Caco-2 (cell line): ENCODE results near the gene LHX2. TPM values are rescaled to one million over a fixed set of nuclear protein-coding genes. Genes with fewer than 3 reads are reported as not detected.

Source experiments
- BruUV-seq: library from RNA; stranded (reverse); fragments of 400-500 nt; replicated peaks from 2 replicates; lab custom pipeline; 2021; lab: Mats Ljungman, UMichigan
- CTCF ChIA-PET: fragments of 300-600 bp; sonication (Branson Sonifier 250); formaldehyde crosslinking; loops from one replicate; lab custom pipeline; 2022; ENCODE audit warnings: antibody characterized with exemption; lab: Charles Lee
- POLR2A ChIA-PET: fragments of 300-600 bp; sonication (Branson Sonifier 250); formaldehyde crosslinking; loops from one replicate; lab custom pipeline; 2022; ENCODE audit warnings: antibody characterized with exemption; lab: Charles Lee
- DNase-seq, 2 experiments: peaks; one replicate each; pipeline versions ENCODE4 v3.0.0 to v3.0.0-alpha.2; 2020 to 2022
- H3K27me3 ChIP-seq: replicated peaks from 2 replicates; pipeline ENCODE4 v1.6.0; 2011; ENCODE audit warnings: low read length; ENCODE audit not compliant: control insufficient read depth, insufficient read depth
- H3K36me3 ChIP-seq: 2 replicates; pipeline ENCODE4 v1.5.1; 2011; ENCODE audit warnings: low read length; ENCODE audit not compliant: control insufficient read depth, insufficient read depth
- H3K4me1 ChIP-seq: fragments of 250-450 bp; sonication (Bioruptor Pico); 2 replicates; pipeline ENCODE4 v1.5.1; 2020; ENCODE audit warnings: mild to moderate bottlenecking
- H3K4me3 ChIP-seq: 2 replicates; pipeline ENCODE4 v1.5.1; 2011; ENCODE audit warnings: low read depth, mild to moderate bottlenecking, control low read depth, low read length
- H3K9me3 ChIP-seq: fragments of 250-450 bp; sonication (Bioruptor Pico); 2 replicates; pipeline ENCODE4 v1.5.1; 2020; ENCODE audit warnings: mild to moderate bottlenecking, moderate library complexity
- H3K27ac Mint-ChIP-seq: one replicate; pipeline ENCODE4 v1.8.0; 2022; ENCODE audit warnings: mixed read lengths; ENCODE audit not compliant: unreplicated experiment
- H3K27me3 Mint-ChIP-seq: one replicate; pipeline ENCODE4 v1.8.0; 2022; ENCODE audit warnings: mixed read lengths; ENCODE audit not compliant: insufficient read depth, unreplicated experiment
- H3K36me3 Mint-ChIP-seq: one replicate; pipeline ENCODE4 v1.8.0; 2022; ENCODE audit warnings: mild to moderate bottlenecking, mixed read lengths; ENCODE audit not compliant: insufficient read depth, unreplicated experiment
- H3K4me1 Mint-ChIP-seq: one replicate; pipeline ENCODE4 v1.8.0; 2022; ENCODE audit warnings: low read depth, mixed read lengths; ENCODE audit not compliant: unreplicated experiment
- H3K4me3 Mint-ChIP-seq: one replicate; pipeline ENCODE4 v1.8.0; 2022; ENCODE audit warnings: mild to moderate bottlenecking, moderate library complexity, mixed read lengths; ENCODE audit not compliant: unreplicated experiment
- H3K9me3 Mint-ChIP-seq: one replicate; pipeline ENCODE4 v1.8.0; 2022; ENCODE audit warnings: mixed read lengths; ENCODE audit not compliant: unreplicated experiment
- CTCF ChIP-seq, 2 experiments: fragments of 200-600 bp in 1 of 2; IDR thresholded peaks; 1 replicate in 1 of 2; 2 replicates in 1 of 2; pipeline versions ENCODE4 v1.5.1 to v1.8.0; 2011 to 2022; ENCODE audit warnings: antibody characterized with exemption in 1 of 2, control low read depth in 1 of 2, inconsistent platforms in 1 of 2, low read depth in 1 of 2, low read length in 1 of 2, mild to moderate bottlenecking in 1 of 2, moderate library complexity in 1 of 2; ENCODE audit not compliant: insufficient read depth in 1 of 2, severe bottlenecking in 1 of 2, unreplicated experiment in 1 of 2
- intact Hi-C: fragments of 100-400 bp; cut with micrococcal nuclease; formaldehyde crosslinking; loops from one replicate; pipeline ENCODE4 v1.10.0; 2022; ENCODE audit not compliant: unreplicated experiment
- total RNA-seq: library from RNA; stranded (reverse); gene quantifications from 2 replicates; pipeline ENCODE4 v1.2.3, GENCODE V29; 2022

LHX2 gene
- total RNA-seq, 1 experiment from 2014 or later = 4.0 TPM

DNA sequence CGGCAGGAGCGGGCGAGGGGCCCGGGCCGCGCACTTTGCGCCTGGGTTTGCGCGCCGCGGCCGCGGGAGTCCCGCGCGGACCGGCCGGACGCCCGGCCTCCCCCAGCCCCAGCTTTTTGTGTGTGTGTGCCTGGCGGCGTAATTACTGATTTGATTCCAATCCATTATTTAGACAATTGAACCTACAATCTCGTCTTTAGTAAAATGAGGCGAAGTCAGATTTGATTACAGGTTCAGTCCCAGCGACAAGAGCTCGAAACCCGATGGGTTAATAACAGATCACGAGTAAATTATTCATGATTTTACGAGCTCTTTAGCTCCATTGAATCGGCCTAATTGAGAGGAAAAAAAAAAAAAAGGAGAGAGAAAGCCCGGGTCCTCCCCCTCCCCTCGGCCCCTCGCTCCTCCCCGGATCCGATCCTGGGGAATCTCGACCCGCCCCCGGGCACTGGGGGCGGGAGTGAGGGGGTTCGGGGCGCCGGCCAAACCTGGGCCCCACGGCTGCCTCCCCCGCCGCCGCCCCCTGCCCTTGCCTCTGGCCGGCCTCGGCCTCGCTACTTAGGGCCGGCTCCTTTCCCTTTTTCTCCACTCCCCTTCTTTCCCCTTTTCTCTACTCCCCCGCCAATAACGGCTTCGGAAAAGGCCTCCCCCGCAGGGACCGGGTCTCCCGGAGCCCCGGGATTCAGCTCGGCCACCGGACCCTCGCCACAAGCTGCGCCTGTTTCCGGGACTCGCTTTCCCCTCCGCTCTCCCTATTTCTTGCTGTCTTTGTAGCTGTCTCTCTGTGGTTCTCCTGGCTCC is 6.6 kb downstream of the LHX2 start:
- Histone ChIP-seq H3K9me3 (no peaks in the 10 kb centered on the region), H3K27me3 (no peaks in the 10 kb centered on the region; the same call in 1 of the 2 replicates), H3K36me3 (no peaks in the 10 kb centered on the region), H3K4me1 (peaks cover 9% of the 10 kb centered on the region; the same call in 1 of the 2 replicates), H3K4me3 (peak overlapping the region; percentile 49)
- ChIA-PET POLR2A (no interaction called here), CTCF (interaction anchor here (0.5 to 0.6 kb wide), 2 partner anchors 10 to 960 kb away, joined by 3 to 9 read pairs; no protein-coding TSS in a partner anchor)
- H3K36me3 Mint-ChIP-seq = no peaks in the 10 kb centered on the region
- DNase-seq = no peak
- TF ChIP-seq CTCF (IDR thresholded peaks at IDR 0.05; ENCODE audit: insufficient read depth in 1 of 2, low read depth in 1 of 2, low read length in 1 of 2, severe bottlenecking in 1 of 2, unreplicated experiment in 1 of 2) = no peak
- H3K4me3 Mint-ChIP-seq = peak overlapping the region; percentile 74
- peaks cover 20% of the 10 kb centered on the region for H3K4me1 Mint-ChIP-seq
- H3K9me3 Mint-ChIP-seq = no peaks in the 10 kb centered on the region
- no TSS peak for BruUV-seq
- H3K27me3 Mint-ChIP-seq = peaks cover 8% of the 10 kb centered on the region
- intact Hi-C loops = loop anchor here (10.0 kb wide), 1 partner anchor 473 kb away; no protein-coding TSS in a partner anchor
- H3K27ac Mint-ChIP-seq = no peak overlapping the region

- no TSS peak for BruUV-seq
- peak overlapping the region; percentile 74 for H3K4me3 Mint-ChIP-seq
- POLR2A ChIA-PET = no interaction called here
Measured at GRCh38 chr9:124018730-124019697, 7.4 kb downstream of the LHX2 start.

More at GRCh38 chr9:124018730-124019697, 7.4 kb downstream of the LHX2 start:
- Histone ChIP-seq H3K36me3 (no peaks in the 10 kb centered on the region), H3K9me3 (no peaks in the 10 kb centered on the region), H3K27me3 (no peaks in the 10 kb centered on the region; the same call in 1 of the 2 replicates), H3K4me1 (peaks cover 9% of the 10 kb centered on the region; the same call in 1 of the 2 replicates), H3K4me3 (no peak overlapping the region)
- intact Hi-C loops = loop anchor here (10.0 kb wide), 1 partner anchor 474 kb away; no protein-coding TSS in a partner anchor
- no peak for TF ChIP-seq CTCF (IDR thresholded peaks at IDR 0.05; ENCODE audit: insufficient read depth in 1 of 2, low read depth in 1 of 2, low read length in 1 of 2, severe bottlenecking in 1 of 2, unreplicated experiment in 1 of 2)
- peaks cover 8% of the 10 kb centered on the region for H3K27me3 Mint-ChIP-seq
- CTCF ChIA-PET = interaction anchor here (0.5 to 0.6 kb wide), 4 partner anchors 9 to 961 kb away, joined by 3 to 9 read pairs (median 3); no protein-coding TSS in a partner anchor
- DNase-seq = no peak
- no peak overlapping the region for H3K27ac Mint-ChIP-seq
- no peaks in the 10 kb centered on the region for H3K9me3 Mint-ChIP-seq
- H3K36me3 Mint-ChIP-seq = no peaks in the 10 kb centered on the region
- H3K4me1 Mint-ChIP-seq = peaks cover 20% of the 10 kb centered on the region
